K562 (cell line): ENCODE measurements around the gene ADAM30. TPM values are rescaled to one million over a fixed set of nuclear protein-coding genes. Genes with fewer than 3 reads are reported as not detected.

Source experiments
- CEBPB ChIP-seq: fragments of 450-650 bp; IDR thresholded peaks from 2 replicates; pipeline ENCODE4 v1.6.1; 2016; ENCODE audit warnings: missing genetic modification characterization, missing compliant biosample characterization
- CXXC5 ChIP-seq: fragments of 250-450 bp; sonication (Bioruptor Pico); IDR thresholded peaks from 2 replicates; pipeline ENCODE4 v1.8.0; 2022; ENCODE audit warnings: inconsistent platforms, mild to moderate bottlenecking, moderate library complexity
- GATAD2A ChIP-seq: fragments of 450-650 bp; IDR thresholded peaks from 2 replicates; pipeline ENCODE4 v1.6.1; 2017
- NBN ChIP-seq: fragments of 450-650 bp; IDR thresholded peaks from 2 replicates; pipeline ENCODE4 v1.6.1; 2016; ENCODE audit warnings: low read depth, mild to moderate bottlenecking
- PHB2 ChIP-seq: fragments of 450-650 bp; IDR thresholded peaks from 2 replicates; pipeline ENCODE4 v1.6.1; 2017; ENCODE audit warnings: low read depth
- ZNF232 ChIP-seq: sonication (generic); formaldehyde crosslinking; IDR thresholded peaks from 2 replicates; pipeline ENCODE4 v1.8.0; 2022; ENCODE audit warnings: mild to moderate bottlenecking, missing genetic modification reagents
- polyA plus RNA-seq, 8 experiments: library from polyadenylated mRNA; depleted of rRNA in 4 of 8; stranded (reverse) in 5 of 8; unstranded in 3 of 8; fragments of >200 nt; fragmentation: Nextera tagmentation in 2 of 8; fragmentation: Illumina TruSeq in 1 of 8; extraction: Ambion mirVana in 2 of 8; extraction: Trizol in 1 of 8; gene quantifications; 2 replicates each; pipeline versions ENCODE4 v1.2.1 to v1.2.3, GENCODE V29; 2011 to 2014; ENCODE audit warnings: inconsistent platforms in 1 of 8, missing spikeins in 1 of 8
- total RNA-seq, 7 experiments: library from RNA; depleted of rRNA in 6 of 7; stranded (reverse); fragments of >200 nt in 6 of 7; fragmentation: Illumina TruSeq in 2 of 7; extraction: Trizol in 2 of 7; gene quantifications; 2 replicates each; pipeline versions ENCODE4 v1.2.1 to v1.2.3, GENCODE V29; 2011 to 2021; ENCODE audit warnings: low replicate concordance in 1 of 7
- TF ChIP-seq, protein P1 (sequence below): fragments of 250-450 bp; sonication (Bioruptor Pico); IDR thresholded peaks from 2 replicates; pipeline ENCODE4 v1.8.0; 2022; ENCODE audit warnings: inconsistent platforms
- TF ChIP-seq, protein P2 (sequence below): fragments of 200-800 bp; sonication (Bioruptor generic); IDR thresholded peaks from 2 replicates; pipeline ENCODE4 v1.6.1; 2017; ENCODE audit warnings: missing genetic modification characterization, missing compliant biosample characterization

Gene ADAM30
- total and polyA plus RNA-seq, 9 of the 15 experiments (the other 6 are each of a cell fraction or from before 2014, with no cell fraction given): not detected

DNA sequence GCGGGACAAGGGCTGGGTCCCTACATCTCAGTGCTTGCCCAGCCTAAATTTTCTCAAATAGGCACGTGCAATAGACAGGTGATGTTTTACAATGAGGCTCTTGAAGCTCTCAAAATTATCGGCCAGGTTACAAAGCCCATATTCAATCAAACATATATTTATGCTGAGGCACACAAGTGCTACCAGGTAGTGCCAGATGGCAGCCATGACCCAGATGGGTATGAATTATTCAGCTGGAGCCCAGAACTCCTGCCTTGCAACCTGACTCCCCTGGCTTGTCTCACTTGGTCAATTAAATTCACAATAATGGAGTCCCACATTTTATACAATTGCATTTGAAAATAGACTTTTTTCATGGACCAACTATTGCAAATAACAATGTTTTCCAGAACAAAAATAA is 12.3 kb upstream of the ADAM30 start (continued):
- TF ChIP-seq, protein P1, sequence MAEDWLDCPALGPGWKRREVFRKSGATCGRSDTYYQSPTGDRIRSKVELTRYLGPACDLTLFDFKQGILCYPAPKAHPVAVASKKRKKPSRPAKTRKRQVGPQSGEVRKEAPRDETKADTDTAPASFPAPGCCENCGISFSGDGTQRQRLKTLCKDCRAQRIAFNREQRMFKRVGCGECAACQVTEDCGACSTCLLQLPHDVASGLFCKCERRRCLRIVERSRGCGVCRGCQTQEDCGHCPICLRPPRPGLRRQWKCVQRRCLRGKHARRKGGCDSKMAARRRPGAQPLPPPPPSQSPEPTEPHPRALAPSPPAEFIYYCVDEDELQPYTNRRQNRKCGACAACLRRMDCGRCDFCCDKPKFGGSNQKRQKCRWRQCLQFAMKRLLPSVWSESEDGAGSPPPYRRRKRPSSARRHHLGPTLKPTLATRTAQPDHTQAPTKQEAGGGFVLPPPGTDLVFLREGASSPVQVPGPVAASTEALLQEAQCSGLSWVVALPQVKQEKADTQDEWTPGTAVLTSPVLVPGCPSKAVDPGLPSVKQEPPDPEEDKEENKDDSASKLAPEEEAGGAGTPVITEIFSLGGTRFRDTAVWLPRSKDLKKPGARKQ (CRISPR knock-in tag): no peak
- TF ChIP-seq CXXC5 (CRISPR knock-in tag) (no peak), CEBPB (tag) (no peak), GATAD2A (no peak), NBN (no peak), ZNF232 (no peak), PHB2 (no peak)
- TF ChIP-seq, protein P2, sequence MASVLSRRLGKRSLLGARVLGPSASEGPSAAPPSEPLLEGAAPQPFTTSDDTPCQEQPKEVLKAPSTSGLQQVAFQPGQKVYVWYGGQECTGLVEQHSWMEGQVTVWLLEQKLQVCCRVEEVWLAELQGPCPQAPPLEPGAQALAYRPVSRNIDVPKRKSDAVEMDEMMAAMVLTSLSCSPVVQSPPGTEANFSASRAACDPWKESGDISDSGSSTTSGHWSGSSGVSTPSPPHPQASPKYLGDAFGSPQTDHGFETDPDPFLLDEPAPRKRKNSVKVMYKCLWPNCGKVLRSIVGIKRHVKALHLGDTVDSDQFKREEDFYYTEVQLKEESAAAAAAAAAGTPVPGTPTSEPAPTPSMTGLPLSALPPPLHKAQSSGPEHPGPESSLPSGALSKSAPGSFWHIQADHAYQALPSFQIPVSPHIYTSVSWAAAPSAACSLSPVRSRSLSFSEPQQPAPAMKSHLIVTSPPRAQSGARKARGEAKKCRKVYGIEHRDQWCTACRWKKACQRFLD (CRISPR knock-in tag): no peak
